H1 (cell line): ENCODE results near the gene YARS2. TPM values are rescaled to one million over a fixed set of nuclear protein-coding genes. Genes with fewer than 3 reads are reported as not detected.

ENCODE experiments used
- CTCF ChIA-PET: fragments of 300-600 bp; sonication (Branson Sonifier 250); formaldehyde crosslinking; loops from one replicate; lab custom pipeline; 2021; ENCODE audit not compliant: partially characterized antibody; lab: Charles Lee
- POLR2A ChIA-PET: fragments of 300-600 bp; sonication (Branson Sonifier 250); formaldehyde crosslinking; loops from one replicate; lab custom pipeline; 2021; ENCODE audit warnings: inconsistent platforms; ENCODE audit not compliant: partially characterized antibody; lab: Charles Lee
- DNase-seq, 2 experiments: peaks; one replicate each; pipeline versions ENCODE4 v3.0.0 to v3.0.0-alpha.2; 2010 to 2022; ENCODE audit warnings: low spot score in 2 of 2, low read depth in 1 of 2, mixed read lengths in 1 of 2
- FAIRE-seq: peaks from 2 replicates; lab custom pipeline; 2011; peaks lifted over from hg19 to GRCh38; lab: Jason Lieb, UNC
- H2AFZ ChIP-seq: 2 replicates; pipeline ENCODE4 v1.8.1; 2012; ENCODE audit warnings: low read length, inconsistent platforms
- H2AK5ac ChIP-seq: 2 replicates; pipeline ENCODE4 v1.6.1; 2013; ENCODE audit warnings: low read depth, low read length
- H2BK120ac ChIP-seq: replicated peaks from 2 replicates; pipeline ENCODE3; 2013; ENCODE audit warnings: low read depth, low read length, inconsistent platforms
- H2BK12ac ChIP-seq: 2 replicates; pipeline ENCODE4 v1.6.1; 2013; ENCODE audit warnings: low read depth, low read length
- H2BK15ac ChIP-seq: 2 replicates; pipeline ENCODE4 v1.6.1; 2013; ENCODE audit warnings: low read length
- H2BK20ac ChIP-seq: 2 replicates; pipeline ENCODE4 v1.6.1; 2013; ENCODE audit warnings: low read length
- H2BK5ac ChIP-seq: 2 replicates; pipeline ENCODE4 v1.6.1; 2013; ENCODE audit warnings: low read depth, low read length
- H3K14ac ChIP-seq: 2 replicates; pipeline ENCODE4 v1.6.1; 2013; ENCODE audit warnings: inconsistent platforms; ENCODE audit not compliant: insufficient read length
- H3K18ac ChIP-seq: 2 replicates; pipeline ENCODE4 v1.6.1; 2013; ENCODE audit warnings: low read length; ENCODE audit errors: extremely low read depth
- H3K23ac ChIP-seq: 2 replicates; pipeline ENCODE4 v1.6.1; 2013; ENCODE audit warnings: inconsistent platforms; ENCODE audit not compliant: insufficient read length
- H3K23me2 ChIP-seq: 2 replicates; pipeline ENCODE4 v1.6.1; 2013; ENCODE audit warnings: low read depth, low read length
- H3K27ac ChIP-seq: 2 replicates; pipeline ENCODE4 v1.6.1; 2011; ENCODE audit warnings: low read depth, low read length, inconsistent platforms
- H3K27me3 ChIP-seq, 4 experiments: replicated peaks in 1 of 4; 1 replicate in 1 of 4; 2 replicates in 3 of 4; pipeline versions ENCODE4 v1.6.1 to v1.8.1; 2011 to 2013; ENCODE audit warnings: low read length in 3 of 4, mild to moderate bottlenecking in 3 of 4, inconsistent platforms in 2 of 4, mixed read lengths in 2 of 4, moderate library complexity in 1 of 4; ENCODE audit not compliant: control insufficient read depth in 3 of 4, insufficient read depth in 3 of 4; ENCODE audit errors: extremely low read depth in 1 of 4
- H3K36me3 ChIP-seq, 4 experiments: 2 replicates each; pipeline versions ENCODE4 v1.6.1 to v1.8.1; 2011 to 2013; ENCODE audit warnings: mild to moderate bottlenecking in 4 of 4, low read length in 3 of 4, moderate library complexity in 2 of 4, control low read depth in 1 of 4, inconsistent platforms in 1 of 4; ENCODE audit not compliant: insufficient read depth in 4 of 4, control insufficient read depth in 2 of 4
- H3K4ac ChIP-seq: replicated peaks from 2 replicates; pipeline ENCODE3; 2013; ENCODE audit warnings: low read length, low read depth, mixed read lengths, inconsistent platforms; ENCODE audit not compliant: insufficient read length
- H3K4me1 ChIP-seq, 4 experiments: replicated peaks in 1 of 4; 1 replicate in 1 of 4; 2 replicates in 3 of 4; pipeline versions ENCODE4 v1.6.1 to v1.8.1; 2011 to 2013; ENCODE audit warnings: low read length in 3 of 4, inconsistent platforms in 2 of 4, mixed read lengths in 1 of 4; ENCODE audit not compliant: insufficient read depth in 4 of 4, control insufficient read depth in 3 of 4
- H3K4me2 ChIP-seq, 2 experiments: 2 replicates each; pipeline versions ENCODE4 v1.6.1 to v1.8.1; 2011 to 2013; ENCODE audit warnings: low read depth in 2 of 2, low read length in 2 of 2, control low read depth in 1 of 2, inconsistent platforms in 1 of 2, mild to moderate bottlenecking in 1 of 2; ENCODE audit not compliant: insufficient read depth in 1 of 2
- H3K4me3 ChIP-seq, 4 experiments: fragments of 200-600, 300-600 bp in 1 of 4; sonication (generic), shearing (Covaris generic), sonication (Bioruptor Twin) in 1 of 4; 2 replicates each; pipeline versions ENCODE4 v1.5.1 to v1.8.1; 2011 to 2016; ENCODE audit warnings: low read length in 4 of 4, low read depth in 3 of 4, control low read depth in 2 of 4, inconsistent platforms in 2 of 4, mild to moderate bottlenecking in 2 of 4, mixed read lengths in 1 of 4, moderate library complexity in 1 of 4; ENCODE audit not compliant: insufficient read depth in 2 of 4; ENCODE audit errors: extremely low read depth in 1 of 4
- H3K56ac ChIP-seq: replicated peaks from 2 replicates; pipeline ENCODE3; 2013; ENCODE audit warnings: low read depth, mild to moderate bottlenecking, mixed read lengths, low read length, inconsistent platforms; ENCODE audit not compliant: insufficient read length
- H3K79me1 ChIP-seq: 2 replicates; pipeline ENCODE4 v1.6.1; 2013; ENCODE audit warnings: low read depth, low read length, control low read depth
- H3K79me2 ChIP-seq, 2 experiments: 2 replicates each; pipeline versions ENCODE4 v1.6.1 to v1.8.1; 2012 to 2013; ENCODE audit warnings: low read length in 2 of 2, mild to moderate bottlenecking in 2 of 2, inconsistent platforms in 1 of 2; ENCODE audit not compliant: insufficient read depth in 2 of 2, control insufficient read depth in 1 of 2
- H3K9ac ChIP-seq, 4 experiments: replicated peaks in 1 of 4; 1 replicate in 1 of 4; 2 replicates in 3 of 4; pipeline versions ENCODE4 v1.6.1 to v1.8.1; 2011 to 2013; ENCODE audit warnings: low read depth in 3 of 4, low read length in 3 of 4, control low read depth in 2 of 4, mild to moderate bottlenecking in 2 of 4, moderate library complexity in 2 of 4, inconsistent platforms in 1 of 4; ENCODE audit errors: extremely low read depth in 1 of 4
- H3K9me3 ChIP-seq, 2 experiments: 2 replicates each; pipeline versions ENCODE4 v1.6.1 to v1.8.1; 2012 to 2013; ENCODE audit warnings: mild to moderate bottlenecking in 2 of 2, moderate library complexity in 2 of 2, control low read depth in 1 of 2, inconsistent platforms in 1 of 2, low read depth in 1 of 2, low read length in 1 of 2, mixed read lengths in 1 of 2; ENCODE audit not compliant: insufficient read depth in 2 of 2
- H4K20me1 ChIP-seq, 2 experiments: replicated peaks in 1 of 2; 2 replicates each; pipeline versions ENCODE3 to v1.8.1; 2011 to 2013; ENCODE audit warnings: inconsistent platforms in 2 of 2, low read length in 2 of 2, mild to moderate bottlenecking in 1 of 2; ENCODE audit not compliant: insufficient read depth in 2 of 2, control insufficient read depth in 1 of 2
- H4K5ac ChIP-seq: 2 replicates; pipeline ENCODE4 v1.6.1; 2013; ENCODE audit warnings: low read length, low read depth, mixed read lengths, inconsistent platforms; ENCODE audit not compliant: insufficient read length
- H4K8ac ChIP-seq: 2 replicates; pipeline ENCODE4 v1.8.0; 2013; ENCODE audit warnings: mild to moderate bottlenecking, moderate library complexity, low read length, inconsistent platforms; ENCODE audit not compliant: insufficient read depth; ENCODE audit errors: extremely low read depth
- H4K91ac ChIP-seq: replicated peaks from 2 replicates; pipeline ENCODE3; 2013; ENCODE audit warnings: low read length, mixed read lengths, inconsistent platforms; ENCODE audit not compliant: insufficient read length
- CBX8 ChIP-seq: fragments of 300-800, 300-1000 bp; sonication (generic); IDR thresholded peaks from 2 replicates; pipeline ENCODE4 v1.7.1; 2016; ENCODE audit warnings: low read depth, low read length, borderline replicate concordance
- CEBPB ChIP-seq: IDR thresholded peaks from 2 replicates; pipeline ENCODE4 v1.6.1; 2012; ENCODE audit warnings: low read depth, low read length
- HDAC2 ChIP-seq, 2 experiments: fragments of 300-600 bp in 1 of 2; sonication (generic) in 1 of 2; IDR thresholded peaks; 2 replicates each; pipeline ENCODE4 v1.6.1; 2011 to 2012; ENCODE audit warnings: low read depth in 2 of 2, low read length in 2 of 2, mild to moderate bottlenecking in 2 of 2, moderate library complexity in 2 of 2, borderline replicate concordance in 1 of 2, inconsistent platforms in 1 of 2
- TAF7 ChIP-seq: optimal IDR thresholded peaks from 2 replicates; pipeline ENCODE3; 2011; ENCODE audit warnings: low read depth, mild to moderate bottlenecking, inconsistent platforms, low read length, moderate library complexity, borderline replicate concordance
- WGBS, 2 experiments: shearing (Covaris generic) in 1 of 2; methylation state at CpG; one replicate each; pipeline versions ENCODE4 v1.1.6 to v1.1.7; 2013 to 2015; ENCODE audit warnings: low lambda C conversion rate in 2 of 2, mixed read lengths in 2 of 2, inconsistent platforms in 1 of 2, low coverage in 1 of 2, missing lambda C conversion rate in 1 of 2; ENCODE audit not compliant: insufficient replicate concordance in 2 of 2, insufficient coverage in 1 of 2, insufficient read length in 1 of 2; ENCODE audit errors: extremely low coverage in 1 of 2, missing lambda C conversion rate in 1 of 2; 5-methylcytosine and 5-hydroxymethylcytosine counted together
- polyA plus RNA-seq, 7 experiments: library from polyadenylated mRNA; depleted of rRNA in 3 of 7; stranded (reverse) in 5 of 7; unstranded in 2 of 7; fragments of >200 nt in 5 of 7; fragments of 200-250 nt in 2 of 7; gene quantifications; 1 replicate in 5 of 7; 2 replicates in 1 of 7; 4 replicates in 1 of 7; pipeline versions ENCODE4 v1.2.1 to v1.2.3, GENCODE V29; 2011 to 2013; ENCODE audit warnings: missing spikeins in 2 of 7, mixed read lengths in 2 of 7
- total RNA-seq: library from RNA; stranded (reverse); fragmentation: NEBNext Ultra II Directional; extraction: Animal tissue kit (Norgen Biotek cat#: 25700); gene quantifications from 2 replicates; pipeline ENCODE4 v1.2.1, GENCODE V29; 2021

YARS2 gene
- total and polyA plus RNA-seq, 2 of the 8 experiments (the other 6 are each of a cell fraction or from before 2014, with no cell fraction given): 29.9 to 41.4 TPM

GRCh38 chr12:32706335-32707024, 49.2 kb downstream of the YARS2 start:
- Histone ChIP-seq H3K4me3 (no peak overlapping the region), H2BK12ac (no peak overlapping the region), H4K5ac (no peak overlapping the region), H4K20me1 (peaks cover 0 to 3% of the 10 kb centered on the region in 2 experiments), H3K56ac (no peak overlapping the region), H3K27ac (no peak overlapping the region), H3K27me3 (no peaks in the 10 kb centered on the region), H3K9ac (no peak overlapping the region), H4K8ac (no peak overlapping the region), H3K14ac (no peak overlapping the region), H2BK20ac (no peak overlapping the region), H3K23ac (no peak overlapping the region), H2BK5ac (no peak overlapping the region), H3K79me1 (no peaks in the 10 kb centered on the region), H3K4ac (no peak overlapping the region), H3K23me2 (no peaks in the 10 kb centered on the region), H2AFZ (no peak overlapping the region), H3K4me1 (no peaks in the 10 kb centered on the region), H3K36me3 (peaks cover 0 to 29% (median 7%) of the 10 kb centered on the region in 4 experiments; a peak in 5 of 8 replicates), H3K79me2 (no peaks in the 10 kb centered on the region), H3K9me3 (no peaks in the 10 kb centered on the region), H3K18ac (no peak overlapping the region), H3K4me2 (no peak overlapping the region), H2AK5ac (no peak overlapping the region), H2BK120ac (no peak overlapping the region), H2BK15ac (no peak overlapping the region), H4K91ac (no peak overlapping the region)
- no peak for DNase-seq
- no peak for TF ChIP-seq CEBPB
- no peak for TF ChIP-seq HDAC2 (IDR thresholded peaks at IDR 0.05; ENCODE audit: borderline replicate concordance in 1 of 2, low read depth in 2 of 2, low read length in 2 of 2)
- no peak for TF ChIP-seq TAF7
- TF ChIP-seq CBX8: no peak
- no peak for FAIRE-seq
- POLR2A ChIA-PET: interaction anchor here (0.9 kb wide), 1 partner anchor 48 kb away, joined by 3 read pairs; no protein-coding TSS in a partner anchor
- CTCF ChIA-PET: interaction anchor here (0.7 to 0.9 kb wide), 2 partner anchors 50 to 251 kb away, joined by 3 read pairs; no protein-coding TSS in a partner anchor
- WGBS, 2 experiments: 93% methylated on average over 2 of the region's 2 CpGs; no CpG with 5 or more reads in 1 of the 2 experiments
